ENCODE measurements around the gene WT1.

WT1 gene

GRCh38 chr11:32433914-32434355 is 1.4 kb downstream of the WT1 start:
- Histone ChIP-seq H3K4me1 (ENCODE audit: control insufficient read depth in 1 of 2, insufficient read depth in 2 of 2, low read length in 2 of 2) (no peaks in the 10 kb centered on the region), H3K4me3 (ENCODE audit: low read depth in 1 of 2, low read length in 2 of 2) (no peak overlapping the region), H3K36me3 (ENCODE audit: control insufficient read depth in 1 of 2, insufficient read depth in 2 of 2, low read length in 2 of 2) (no peaks in the 10 kb centered on the region), H3K27me3 (ENCODE audit: control insufficient read depth in 1 of 2, insufficient read depth in 2 of 2, low read length in 2 of 2) (peaks cover 79 to 88% of the 10 kb centered on the region in 2 donors), H3K9me3 (ENCODE audit: control insufficient read depth in 1 of 2, low read length in 2 of 2) (no peaks in the 10 kb centered on the region), H3K27ac (ENCODE audit: low read depth, low read length) (no peak overlapping the region), H3K9ac (ENCODE audit: low read depth in 1 of 2, low read length in 2 of 2) (no peak overlapping the region)

DNA sequence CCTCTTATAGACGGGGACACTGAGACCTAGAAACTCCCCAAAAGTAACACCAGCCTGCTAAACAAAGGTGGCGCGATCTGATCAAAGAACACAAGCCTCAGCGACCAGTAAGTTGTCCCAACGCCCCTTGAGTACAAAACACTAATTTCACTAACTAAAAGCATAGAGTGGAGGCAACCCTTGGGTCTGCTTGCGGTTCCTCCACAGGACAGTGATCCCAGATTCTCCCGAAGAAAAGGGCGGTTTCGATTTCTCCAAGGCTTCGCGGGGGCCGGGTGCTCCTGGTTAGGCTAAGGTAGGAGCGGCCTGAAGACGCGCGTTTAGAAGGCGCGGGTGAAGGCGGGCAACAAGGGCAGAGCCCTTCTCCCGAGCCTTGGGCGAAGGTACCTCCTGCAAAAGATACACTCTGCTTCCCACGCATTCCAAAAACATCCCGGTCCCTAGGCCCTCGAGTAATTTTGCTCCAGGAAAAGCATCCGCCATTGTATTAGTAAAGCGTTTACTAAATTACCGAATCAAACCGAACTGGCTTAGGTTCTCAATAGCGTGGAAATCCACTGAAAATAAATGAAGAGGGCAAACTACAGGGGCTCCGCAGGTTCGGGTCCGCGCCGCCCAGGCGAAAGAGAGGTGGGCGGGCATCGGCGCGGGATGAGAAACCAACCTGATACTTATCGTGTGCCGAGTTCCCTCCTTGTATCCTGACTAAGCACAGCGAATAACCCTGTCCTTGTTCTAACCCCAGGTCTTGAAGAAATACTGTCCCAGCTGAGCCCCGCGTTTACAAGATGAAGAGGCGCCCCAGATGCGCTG is 2.0 kb downstream of the WT1 start:
- Histone ChIP-seq H3K9me3 (ENCODE audit: control insufficient read depth in 1 of 2, low read length in 2 of 2) (no peaks in the 10 kb centered on the region), H3K27me3 (ENCODE audit: control insufficient read depth in 1 of 2, insufficient read depth in 2 of 2, low read length in 2 of 2) (peaks cover 77 to 88% of the 10 kb centered on the region in 2 donors), H3K4me3 (ENCODE audit: low read depth in 1 of 2, low read length in 2 of 2) (peak overlapping the region in 1 of 2 donors; percentile 32), H3K27ac (ENCODE audit: low read depth, low read length) (no peak overlapping the region), H3K9ac (ENCODE audit: low read depth in 1 of 2, low read length in 2 of 2) (no peak overlapping the region), H3K36me3 (ENCODE audit: control insufficient read depth in 1 of 2, insufficient read depth in 2 of 2, low read length in 2 of 2) (no peaks in the 10 kb centered on the region), H3K4me1 (ENCODE audit: control insufficient read depth in 1 of 2, insufficient read depth in 2 of 2, low read length in 2 of 2) (no peaks in the 10 kb centered on the region)

DNA sequence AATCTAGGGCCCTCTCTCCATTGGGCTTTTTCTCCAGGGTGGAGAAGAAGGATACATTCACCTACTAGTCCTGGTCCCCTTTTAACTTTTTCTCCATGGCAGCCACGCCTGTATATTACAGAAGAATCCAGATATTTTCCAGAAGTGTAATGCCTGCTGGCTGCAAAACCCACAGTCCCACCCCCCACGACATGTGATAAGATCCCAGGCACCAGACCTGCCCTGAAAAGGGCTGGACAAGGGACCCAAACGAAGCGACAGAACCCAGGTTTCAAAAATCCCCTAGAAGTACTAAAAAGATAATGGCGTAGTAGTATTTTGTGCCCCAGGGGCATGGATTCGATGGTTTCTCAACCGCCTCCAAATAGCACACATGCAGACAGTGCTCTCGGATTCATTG is 2.8 kb downstream of the WT1 start:
- no peaks in the 10 kb centered on the region for H3K4me1 ChIP-seq (ENCODE audit: control insufficient read depth in 1 of 2, insufficient read depth in 2 of 2, low read length in 2 of 2)
- H3K4me3 ChIP-seq (ENCODE audit: low read depth in 1 of 2, low read length in 2 of 2), result no peak overlapping the region
- peaks cover 77 to 88% of the 10 kb centered on the region in 2 donors for H3K27me3 ChIP-seq (ENCODE audit: control insufficient read depth in 1 of 2, insufficient read depth in 2 of 2, low read length in 2 of 2)
- H3K9ac ChIP-seq (ENCODE audit: low read depth in 1 of 2, low read length in 2 of 2), result no peak overlapping the region
- H3K36me3 ChIP-seq (ENCODE audit: control insufficient read depth in 1 of 2, insufficient read depth in 2 of 2, low read length in 2 of 2), result no peaks in the 10 kb centered on the region
- H3K9me3 ChIP-seq (ENCODE audit: control insufficient read depth in 1 of 2, low read length in 2 of 2), result no peaks in the 10 kb centered on the region
- H3K27ac ChIP-seq (ENCODE audit: low read depth, low read length), result no peak overlapping the region

GRCh38 chr11:32430568-32431381 is 4.6 kb downstream of the WT1 start:
- H3K4me3 ChIP-seq (ENCODE audit: low read depth in 1 of 2, low read length in 2 of 2), result no peak overlapping the region
- no peak overlapping the region for H3K27ac ChIP-seq (ENCODE audit: low read depth, low read length)
- no peak overlapping the region for H3K9ac ChIP-seq (ENCODE audit: low read depth in 1 of 2, low read length in 2 of 2)
- no peaks in the 10 kb centered on the region for H3K4me1 ChIP-seq (ENCODE audit: control insufficient read depth in 1 of 2, insufficient read depth in 2 of 2, low read length in 2 of 2)
- H3K36me3 ChIP-seq (ENCODE audit: control insufficient read depth in 1 of 2, insufficient read depth in 2 of 2, low read length in 2 of 2), result no peaks in the 10 kb centered on the region
- H3K27me3 ChIP-seq (ENCODE audit: control insufficient read depth in 1 of 2, insufficient read depth in 2 of 2, low read length in 2 of 2), result peaks cover 73 to 89% of the 10 kb centered on the region in 2 donors
- no peaks in the 10 kb centered on the region for H3K9me3 ChIP-seq (ENCODE audit: control insufficient read depth in 1 of 2, low read length in 2 of 2)

DNA sequence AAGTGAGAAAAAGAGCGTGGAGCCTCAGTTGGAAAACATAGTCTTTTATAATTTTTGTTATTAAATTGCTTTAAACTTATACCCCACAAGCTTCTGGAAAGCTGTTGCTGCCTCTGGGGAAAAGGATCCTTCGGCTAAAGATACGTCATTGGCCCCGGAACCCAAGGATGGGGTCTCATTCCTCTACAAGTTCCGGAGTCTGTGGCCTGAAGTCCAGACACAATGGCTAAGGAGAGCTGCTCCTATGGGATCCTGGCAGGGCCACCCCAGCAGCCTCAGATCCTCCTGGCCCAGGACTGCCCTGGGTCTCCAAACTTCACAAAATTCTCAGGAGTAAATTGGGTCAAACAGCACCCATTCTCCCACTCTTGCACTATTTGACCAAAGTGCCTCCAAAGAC is 5.9 kb downstream of the WT1 start:
- Histone ChIP-seq H3K4me1 (ENCODE audit: control insufficient read depth in 1 of 2, insufficient read depth in 2 of 2, low read length in 2 of 2) (no peaks in the 10 kb centered on the region), H3K27me3 (ENCODE audit: control insufficient read depth in 1 of 2, insufficient read depth in 2 of 2, low read length in 2 of 2) (peaks cover 68 to 89% of the 10 kb centered on the region in 2 donors), H3K36me3 (ENCODE audit: control insufficient read depth in 1 of 2, insufficient read depth in 2 of 2, low read length in 2 of 2) (no peaks in the 10 kb centered on the region), H3K4me3 (ENCODE audit: low read depth in 1 of 2, low read length in 2 of 2) (no peak overlapping the region), H3K9me3 (ENCODE audit: control insufficient read depth in 1 of 2, low read length in 2 of 2) (no peaks in the 10 kb centered on the region), H3K9ac (ENCODE audit: low read depth in 1 of 2, low read length in 2 of 2) (no peak overlapping the region), H3K27ac (ENCODE audit: low read depth, low read length) (no peak overlapping the region)

- no peak overlapping the region for H3K4me3 ChIP-seq (ENCODE audit: low read depth in 1 of 2, low read length in 2 of 2)
- H3K9ac ChIP-seq (ENCODE audit: low read depth in 1 of 2, low read length in 2 of 2), result no peak overlapping the region
- no peaks in the 10 kb centered on the region for H3K9me3 ChIP-seq (ENCODE audit: control insufficient read depth in 1 of 2, low read length in 2 of 2)
- no peaks in the 10 kb centered on the region for H3K4me1 ChIP-seq (ENCODE audit: control insufficient read depth in 1 of 2, insufficient read depth in 2 of 2, low read length in 2 of 2)
- no peak overlapping the region for H3K27ac ChIP-seq (ENCODE audit: low read depth, low read length)
- H3K27me3 ChIP-seq (ENCODE audit: control insufficient read depth in 1 of 2, insufficient read depth in 2 of 2, low read length in 2 of 2), result peaks cover 61 to 82% of the 10 kb centered on the region in 2 donors
- no peaks in the 10 kb centered on the region for H3K36me3 ChIP-seq (ENCODE audit: control insufficient read depth in 1 of 2, insufficient read depth in 2 of 2, low read length in 2 of 2)
These were observed 6.6 kb downstream of the WT1 start for GRCh38 chr11:32428665-32429303.

- Histone ChIP-seq H3K27me3 (ENCODE audit: control insufficient read depth in 1 of 2, insufficient read depth in 2 of 2, low read length in 2 of 2) (peaks cover 57 to 76% of the 10 kb centered on the region in 2 donors), H3K4me3 (ENCODE audit: low read depth in 1 of 2, low read length in 2 of 2) (no peak overlapping the region), H3K9ac (ENCODE audit: low read depth in 1 of 2, low read length in 2 of 2) (no peak overlapping the region), H3K27ac (ENCODE audit: low read depth, low read length) (no peak overlapping the region), H3K4me1 (ENCODE audit: control insufficient read depth in 1 of 2, insufficient read depth in 2 of 2, low read length in 2 of 2) (no peaks in the 10 kb centered on the region), H3K36me3 (ENCODE audit: control insufficient read depth in 1 of 2, insufficient read depth in 2 of 2, low read length in 2 of 2) (no peaks in the 10 kb centered on the region), H3K9me3 (ENCODE audit: control insufficient read depth in 1 of 2, low read length in 2 of 2) (no peaks in the 10 kb centered on the region)
These were observed 7.2 kb downstream of the WT1 start for GRCh38 chr11:32427935-32428664.

DNA sequence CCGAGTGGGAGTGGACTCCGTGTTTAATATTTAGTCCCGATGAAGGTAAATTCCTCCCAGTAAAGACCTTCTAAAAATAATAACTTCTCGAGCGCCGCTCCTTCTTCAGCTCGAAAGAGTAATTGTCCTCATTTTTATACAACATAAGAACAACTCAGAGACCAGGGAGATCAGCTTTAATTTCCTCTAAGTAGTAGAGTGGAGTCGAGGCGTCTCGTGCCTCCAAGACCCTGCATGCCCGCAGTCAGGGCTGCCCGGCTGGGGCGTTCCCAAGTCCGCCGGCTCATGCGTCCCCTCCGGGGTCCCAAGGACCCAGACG is 7.8 kb downstream of the WT1 start:
- Histone ChIP-seq H3K4me1 (ENCODE audit: control insufficient read depth in 1 of 2, insufficient read depth in 2 of 2, low read length in 2 of 2) (no peaks in the 10 kb centered on the region), H3K27ac (ENCODE audit: low read depth, low read length) (no peak overlapping the region), H3K36me3 (ENCODE audit: control insufficient read depth in 1 of 2, insufficient read depth in 2 of 2, low read length in 2 of 2) (no peaks in the 10 kb centered on the region), H3K27me3 (ENCODE audit: control insufficient read depth in 1 of 2, insufficient read depth in 2 of 2, low read length in 2 of 2) (peaks cover 57 to 70% of the 10 kb centered on the region in 2 donors), H3K9ac (ENCODE audit: low read depth in 1 of 2, low read length in 2 of 2) (no peak overlapping the region), H3K4me3 (ENCODE audit: low read depth in 1 of 2, low read length in 2 of 2) (no peak overlapping the region), H3K9me3 (ENCODE audit: control insufficient read depth in 1 of 2, low read length in 2 of 2) (no peaks in the 10 kb centered on the region)

DNA sequence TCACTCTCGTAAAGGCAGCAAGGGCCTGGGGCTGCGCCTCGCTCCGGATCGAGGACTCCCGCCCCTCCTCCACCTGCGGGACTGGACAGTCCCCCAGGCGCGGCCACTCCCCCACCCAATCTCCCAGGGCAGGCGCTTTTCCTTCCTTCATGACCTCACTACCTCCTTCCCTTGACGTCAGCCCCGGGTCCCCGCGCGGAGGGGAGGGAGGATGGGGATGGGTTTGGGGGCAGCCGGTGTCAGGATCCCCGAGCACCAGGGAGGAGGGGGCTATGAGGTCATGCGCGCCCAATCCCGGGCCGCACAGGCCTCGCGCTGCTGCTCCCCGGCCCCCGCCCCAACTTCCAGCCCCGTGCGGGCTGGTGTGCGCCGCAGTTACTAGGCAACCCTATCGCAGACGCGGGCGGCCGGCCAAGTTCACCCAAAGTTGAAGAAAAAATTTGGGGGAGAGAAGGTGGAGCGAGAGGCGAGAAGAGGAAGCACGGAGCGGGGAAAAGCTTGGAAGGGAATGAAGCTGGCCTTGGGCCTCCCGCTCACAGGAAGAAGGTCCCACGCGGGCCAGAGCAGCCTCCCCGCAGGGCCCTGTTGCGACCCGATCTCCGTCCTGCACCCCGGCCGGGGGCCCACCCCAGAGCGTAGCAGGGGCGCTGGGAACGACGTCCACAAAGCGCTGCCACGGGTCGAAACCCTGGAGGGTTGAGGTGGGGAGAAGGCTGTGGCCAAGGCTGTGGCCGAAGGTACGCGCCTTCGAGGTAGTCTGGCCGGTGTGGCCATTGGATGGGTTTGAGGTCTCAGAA is 8.3 kb downstream of the WT1 start:
- Histone ChIP-seq H3K27ac (ENCODE audit: low read depth, low read length) (no peak overlapping the region), H3K9ac (ENCODE audit: low read depth in 1 of 2, low read length in 2 of 2) (no peak overlapping the region), H3K4me1 (ENCODE audit: control insufficient read depth in 1 of 2, insufficient read depth in 2 of 2, low read length in 2 of 2) (no peaks in the 10 kb centered on the region), H3K4me3 (ENCODE audit: low read depth in 1 of 2, low read length in 2 of 2) (no peak overlapping the region), H3K36me3 (ENCODE audit: control insufficient read depth in 1 of 2, insufficient read depth in 2 of 2, low read length in 2 of 2) (no peaks in the 10 kb centered on the region), H3K9me3 (ENCODE audit: control insufficient read depth in 1 of 2, low read length in 2 of 2) (no peaks in the 10 kb centered on the region), H3K27me3 (ENCODE audit: control insufficient read depth in 1 of 2, insufficient read depth in 2 of 2, low read length in 2 of 2) (peaks cover 53 to 65% of the 10 kb centered on the region in 2 donors)

Measured in duodenal mucosa (tissue), 2 donors.